ENCODE data around the gene ZBED6. TPM values are rescaled to one million over a fixed set of nuclear protein-coding genes. Genes with fewer than 3 reads are reported as not detected.
"Not testable (repeated sequence)": the region's sequence is repeated elsewhere in the genome, so short reads cannot be mapped to it uniquely, and the experiment has no call there.

ZBED6 gene
- total RNA-seq, 2 donors from 2014 or later: 32.0 to 32.6 TPM

DNA sequence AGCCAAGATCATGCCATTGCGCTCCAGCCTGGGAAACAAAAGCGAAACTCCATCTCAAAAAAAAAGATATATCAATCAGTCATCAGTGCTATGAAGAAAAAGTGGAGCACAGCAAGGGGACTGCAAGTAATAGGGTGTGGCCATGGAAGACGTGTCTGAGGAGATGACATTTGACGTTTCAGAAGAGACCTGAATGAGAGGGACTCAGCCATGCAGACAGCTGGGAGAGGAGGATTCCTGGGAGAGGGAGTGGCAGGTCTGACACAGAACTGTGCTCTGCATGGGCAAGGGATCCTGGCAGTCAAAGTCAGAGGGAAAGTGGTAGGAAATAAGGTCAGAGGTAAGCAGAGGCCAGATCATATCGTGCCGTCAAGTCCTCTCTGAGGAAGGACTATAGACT is 27.2 kb upstream of the ZBED6 start:
- peak overlapping the region; percentile 54 for H3K4me3 Mint-ChIP-seq
- peak overlapping the region; percentile 87 for H3K27ac Mint-ChIP-seq
- H3K36me3 Mint-ChIP-seq (ENCODE audit: low read depth): peaks cover 2% of the 10 kb centered on the region
- no peaks in the 10 kb centered on the region for H3K27me3 Mint-ChIP-seq
- peaks cover 43% of the 10 kb centered on the region for H3K4me1 Mint-ChIP-seq
- DNase-seq: no peak
- H3K9me3 ChIP-seq (ENCODE audit: control insufficient read depth, low read length, poor library complexity, severe bottlenecking): no peaks in the 10 kb centered on the region
- ATAC-seq: no peak

GRCh38 chr1:203769505-203770343 is 25.7 kb upstream of the ZBED6 start:
- no peaks in the 10 kb centered on the region for H3K9me3 ChIP-seq (ENCODE audit: control insufficient read depth, low read length, poor library complexity, severe bottlenecking)
- DNase-seq (no peak), ATAC-seq (no peak)
- H3K4me1 Mint-ChIP-seq: peaks cover 31% of the 10 kb centered on the region
- H3K27ac Mint-ChIP-seq: peak overlapping the region; percentile 87
- H3K36me3 Mint-ChIP-seq (ENCODE audit: low read depth): peaks cover 4% of the 10 kb centered on the region
- H3K4me3 Mint-ChIP-seq: no peak overlapping the region
- H3K27me3 Mint-ChIP-seq: no peaks in the 10 kb centered on the region

DNA sequence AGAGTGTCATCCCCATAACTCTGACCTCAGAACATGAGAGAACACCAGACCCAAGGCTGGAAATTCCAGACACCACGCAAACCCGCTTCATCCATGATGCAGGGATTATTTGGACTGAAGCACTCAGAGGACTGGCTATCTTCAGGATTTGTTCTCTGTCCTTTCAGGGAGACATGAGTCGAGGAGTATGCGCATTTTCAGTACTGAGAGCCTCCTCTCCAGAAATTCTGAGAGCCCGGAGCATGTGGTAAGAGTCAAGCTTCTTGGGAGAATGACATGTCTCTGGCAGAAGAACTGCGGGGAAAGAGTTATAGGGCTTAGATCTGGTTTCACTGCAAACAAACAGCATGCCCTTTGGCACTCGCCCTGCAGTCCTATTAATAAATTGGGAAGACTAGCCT is 23.5 kb upstream of the ZBED6 start:
- ATAC-seq (no peak), DNase-seq (no peak)
- Mint-ChIP-seq H3K27me3 (no peaks in the 10 kb centered on the region), H3K4me3 (no peak overlapping the region), H3K27ac (peak overlapping the region; percentile 84), H3K36me3 (ENCODE audit: low read depth) (peaks cover 4% of the 10 kb centered on the region), H3K4me1 (peaks cover 22% of the 10 kb centered on the region)
- H3K9me3 ChIP-seq (ENCODE audit: control insufficient read depth, low read length, poor library complexity, severe bottlenecking): no peaks in the 10 kb centered on the region

- peak overlapping the region; percentile 59 for H3K27ac Mint-ChIP-seq
Measured at GRCh38 chr1:203772836-203773235, 22.6 kb upstream of the ZBED6 start.

DNA sequence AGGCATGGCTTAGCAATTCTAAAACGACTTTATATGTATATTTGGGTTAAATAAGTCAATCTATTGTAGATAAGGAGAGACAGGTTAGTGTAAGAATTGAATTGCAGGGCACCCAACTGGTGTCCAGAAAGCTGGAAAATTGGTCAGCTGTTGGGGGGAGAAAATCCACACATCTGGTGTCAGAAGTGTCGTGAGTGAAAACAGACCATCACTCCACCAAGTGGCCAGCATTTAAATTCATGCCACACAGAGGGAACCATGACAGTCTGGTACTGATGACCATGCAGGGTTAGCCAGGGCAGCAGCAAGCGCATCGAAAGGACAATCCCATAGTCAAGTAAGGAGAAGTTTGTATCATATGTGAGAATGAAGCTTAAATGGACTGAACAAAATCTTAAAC is 18.8 kb upstream of the ZBED6 start:
- H3K9me3 ChIP-seq (ENCODE audit: control insufficient read depth, low read length, poor library complexity, severe bottlenecking): no peaks in the 10 kb centered on the region
- peak overlapping the region; percentile 19 for H3K27ac Mint-ChIP-seq
- DNase-seq: no peak
- peaks cover 4% of the 10 kb centered on the region for H3K4me1 Mint-ChIP-seq
- no peak for ATAC-seq
- no peaks in the 10 kb centered on the region for H3K27me3 Mint-ChIP-seq
- H3K36me3 Mint-ChIP-seq (ENCODE audit: low read depth): peaks cover 2% of the 10 kb centered on the region
- H3K4me3 Mint-ChIP-seq: no peak overlapping the region

More at GRCh38 chr1:203772836-203773235, 22.6 kb upstream of the ZBED6 start:
- ATAC-seq: no peak
- Mint-ChIP-seq H3K27me3 (no peaks in the 10 kb centered on the region), H3K4me3 (no peak overlapping the region), H3K4me1 (peaks cover 19% of the 10 kb centered on the region), H3K36me3 (ENCODE audit: low read depth) (peaks cover 4% of the 10 kb centered on the region)
- DNase-seq: no peak
- no peaks in the 10 kb centered on the region for H3K9me3 ChIP-seq (ENCODE audit: control insufficient read depth, low read length, poor library complexity, severe bottlenecking)

DNA sequence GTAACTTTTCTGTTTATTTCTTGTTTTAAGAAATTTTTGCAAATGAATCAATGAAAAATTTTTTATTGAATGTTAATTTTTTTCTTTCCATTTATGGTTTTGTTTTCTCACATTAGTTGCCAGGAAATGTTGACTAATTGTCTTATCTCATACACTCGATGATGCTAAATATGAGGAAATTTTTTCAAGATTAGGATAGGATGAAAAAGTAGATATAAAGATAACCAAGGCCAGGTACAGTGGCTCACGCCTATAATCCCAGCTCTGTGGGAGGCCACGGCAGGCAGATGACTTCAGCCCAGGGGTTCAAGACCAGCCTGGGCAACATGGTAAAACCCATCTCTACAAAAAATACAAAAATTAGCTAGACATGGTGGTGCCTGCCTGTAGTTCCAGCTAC is 17.8 kb upstream of the ZBED6 start:
- ATAC-seq (no peak), DNase-seq (no peak)
- H3K9me3 ChIP-seq (ENCODE audit: control insufficient read depth, low read length, poor library complexity, severe bottlenecking): no peaks in the 10 kb centered on the region
- peaks cover 2% of the 10 kb centered on the region for H3K36me3 Mint-ChIP-seq (ENCODE audit: low read depth)
- H3K4me1 Mint-ChIP-seq: peaks cover 4% of the 10 kb centered on the region
- no peaks in the 10 kb centered on the region for H3K27me3 Mint-ChIP-seq
- no peak overlapping the region for H3K4me3 Mint-ChIP-seq
- no peak overlapping the region for H3K27ac Mint-ChIP-seq

- Mint-ChIP-seq H3K36me3 (ENCODE audit: low read depth) (peaks cover 2% of the 10 kb centered on the region), H3K27me3 (no peaks in the 10 kb centered on the region), H3K4me1 (peaks cover 4% of the 10 kb centered on the region), H3K27ac (peak overlapping the region; percentile 39), H3K4me3 (no peak overlapping the region)
- no peak for DNase-seq
- no peaks in the 10 kb centered on the region for H3K9me3 ChIP-seq (ENCODE audit: control insufficient read depth, low read length, poor library complexity, severe bottlenecking)
- no peak for ATAC-seq
Measured at GRCh38 chr1:203778146-203778545, 17.3 kb upstream of the ZBED6 start.

DNA sequence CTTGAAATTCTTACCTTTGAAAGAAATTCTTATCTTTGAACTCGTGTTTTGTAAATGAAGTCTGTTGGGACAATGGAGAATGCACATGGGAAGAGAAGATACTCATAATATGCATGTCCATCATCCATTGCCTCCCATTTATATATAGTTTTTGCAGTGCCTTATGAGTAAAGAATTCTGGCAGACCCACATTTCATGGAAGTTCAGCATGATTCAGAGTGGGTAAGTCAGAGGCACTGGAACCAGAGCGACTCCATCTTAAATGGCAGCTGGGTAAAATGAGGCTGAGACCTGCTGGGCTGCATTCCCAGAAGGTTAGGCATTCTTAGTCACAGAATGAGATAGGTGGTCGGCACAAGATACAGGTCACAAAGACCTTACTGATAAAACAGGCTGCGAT is 16.6 kb upstream of the ZBED6 start:
- ATAC-seq (no peak), DNase-seq (no peak)
- H3K27ac Mint-ChIP-seq: peak overlapping the region; percentile 39
- H3K9me3 ChIP-seq (ENCODE audit: control insufficient read depth, low read length, poor library complexity, severe bottlenecking): no peaks in the 10 kb centered on the region
- H3K36me3 Mint-ChIP-seq (ENCODE audit: low read depth): peaks cover under 1% of the 10 kb centered on the region
- no peak overlapping the region for H3K4me3 Mint-ChIP-seq
- H3K4me1 Mint-ChIP-seq: peaks cover 4% of the 10 kb centered on the region
- no peaks in the 10 kb centered on the region for H3K27me3 Mint-ChIP-seq

GRCh38 chr1:203781962-203782361 is 13.5 kb upstream of the ZBED6 start:
- no peak for DNase-seq
- Mint-ChIP-seq H3K27ac (no peak overlapping the region), H3K27me3 (no peaks in the 10 kb centered on the region)

GRCh38 chr1:203789966-203790365 is 5.5 kb upstream of the ZBED6 start:
- Mint-ChIP-seq H3K4me1 (peaks cover 10% of the 10 kb centered on the region), H3K27me3 (no peaks in the 10 kb centered on the region), H3K36me3 (ENCODE audit: low read depth) (no peaks in the 10 kb centered on the region), H3K4me3 (no peak overlapping the region), H3K27ac (no peak overlapping the region)
- ATAC-seq (no peak), DNase-seq (no peak)
- H3K9me3 ChIP-seq (ENCODE audit: control insufficient read depth, low read length, poor library complexity, severe bottlenecking): no peaks in the 10 kb centered on the region

More at GRCh38 chr1:203781962-203782361, 13.5 kb upstream of the ZBED6 start:
- Mint-ChIP-seq H3K4me1 (no peaks in the 10 kb centered on the region), H3K36me3 (ENCODE audit: low read depth) (no peaks in the 10 kb centered on the region), H3K4me3 (no peak overlapping the region)
- ATAC-seq: no peak
- no peaks in the 10 kb centered on the region for H3K9me3 ChIP-seq (ENCODE audit: control insufficient read depth, low read length, poor library complexity, severe bottlenecking)

DNA sequence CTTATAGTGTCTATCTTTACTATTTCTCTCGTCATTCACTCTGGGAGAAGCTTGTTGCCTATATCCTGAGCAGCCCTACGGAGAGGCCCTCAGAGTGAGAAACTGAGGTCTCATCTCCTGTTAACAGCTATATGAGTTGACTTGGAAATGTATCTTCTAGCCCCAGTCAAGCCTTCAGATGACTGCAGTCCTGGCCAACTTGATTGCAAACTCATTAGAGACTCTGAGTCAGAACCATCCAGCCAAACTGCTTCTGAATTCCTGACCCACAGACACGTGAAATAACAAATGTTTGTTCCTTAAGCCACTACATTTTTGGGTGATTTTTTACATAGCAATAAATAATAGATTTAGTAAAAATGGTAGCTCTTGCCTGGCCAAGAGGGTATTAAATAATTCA is 3.9 kb upstream of the ZBED6 start:
- peaks cover 18% of the 10 kb centered on the region for H3K4me1 Mint-ChIP-seq
- H3K27ac Mint-ChIP-seq: no peak overlapping the region
- DNase-seq: no peak
- peaks cover 3% of the 10 kb centered on the region for H3K36me3 Mint-ChIP-seq (ENCODE audit: low read depth)
- H3K27me3 Mint-ChIP-seq: no peaks in the 10 kb centered on the region
- H3K4me3 Mint-ChIP-seq: no peak overlapping the region
- no peak for ATAC-seq
- H3K9me3 ChIP-seq (ENCODE audit: control insufficient read depth, low read length, poor library complexity, severe bottlenecking): no peaks in the 10 kb centered on the region

DNA sequence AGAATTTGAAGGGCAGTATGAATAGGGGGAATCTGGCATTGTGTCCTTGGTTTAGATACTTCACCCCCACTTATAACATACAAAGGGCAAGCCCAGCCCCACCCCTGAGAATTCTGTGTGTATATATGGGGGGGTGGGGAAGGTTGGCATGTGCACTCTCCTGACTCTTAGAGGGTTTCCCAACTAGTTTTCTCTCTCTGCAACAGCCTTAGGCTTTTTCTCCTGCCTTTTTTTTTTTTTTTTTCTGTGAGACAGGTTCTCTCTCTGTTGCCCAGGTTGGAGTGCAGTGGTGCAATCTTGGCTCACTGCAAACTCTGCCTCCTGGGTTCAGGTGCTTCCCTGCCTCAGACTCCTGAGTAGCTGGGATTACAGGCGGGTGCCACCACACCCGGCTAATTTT is 2.9 kb upstream of the ZBED6 start:
- no peak overlapping the region for H3K4me3 Mint-ChIP-seq
- no peaks in the 10 kb centered on the region for H3K27me3 Mint-ChIP-seq
- peaks cover 25% of the 10 kb centered on the region for H3K4me1 Mint-ChIP-seq
- ATAC-seq: no peak
- H3K27ac Mint-ChIP-seq: no peak overlapping the region
- no peak for DNase-seq
- H3K36me3 Mint-ChIP-seq (ENCODE audit: low read depth): peaks cover 5% of the 10 kb centered on the region
- H3K9me3 ChIP-seq (ENCODE audit: control insufficient read depth, low read length, poor library complexity, severe bottlenecking): no peaks in the 10 kb centered on the region

GRCh38 chr1:203793561-203793960 is 1.9 kb upstream of the ZBED6 start:
- Mint-ChIP-seq H3K4me1 (peaks cover 34% of the 10 kb centered on the region), H3K27ac (peak overlapping the region; percentile 41)
- not testable (repeated sequence) for DNase-seq; H3K4me3 Mint-ChIP-seq; H3K9me3 ChIP-seq (ENCODE audit: control insufficient read depth, low read length, poor library complexity, severe bottlenecking); H3K36me3 Mint-ChIP-seq (ENCODE audit: low read depth); H3K27me3 Mint-ChIP-seq; ATAC-seq
